Measurements from ENCODE around the gene CES2.

- TF ChIP-seq POLR2AphosphoS5 (IDR thresholded peaks at IDR 0.05; ENCODE audit: control insufficient read depth, insufficient read depth, low read depth, low read length) (no peak), ELF1 (tag; IDR thresholded peaks at IDR 0.05) (no peak), E4F1 (CRISPR knock-in tag; IDR thresholded peaks at IDR 0.05; ENCODE audit: borderline replicate concordance) (no peak), POLR2A (conservative IDR thresholded peaks at IDR 0.05) (no peak), RB1 (IDR thresholded peaks at IDR 0.05; ENCODE audit: low read depth) (no peak), TEAD4 (IDR thresholded peaks at IDR 0.05; ENCODE audit: low read length) (no peak), TEAD4 (CRISPR knock-in tag; IDR thresholded peaks at IDR 0.05; ENCODE audit: borderline replicate concordance) (no peak), EP300 (IDR thresholded peaks at IDR 0.05; ENCODE audit: low read length) (no peak), REST (IDR thresholded peaks at IDR 0.05; ENCODE audit: borderline replicate concordance) (no peak), REST (CRISPR knock-in tag; IDR thresholded peaks at IDR 0.05; ENCODE audit: low read depth) (no peak)
- TF ChIP-seq, protein P1, sequence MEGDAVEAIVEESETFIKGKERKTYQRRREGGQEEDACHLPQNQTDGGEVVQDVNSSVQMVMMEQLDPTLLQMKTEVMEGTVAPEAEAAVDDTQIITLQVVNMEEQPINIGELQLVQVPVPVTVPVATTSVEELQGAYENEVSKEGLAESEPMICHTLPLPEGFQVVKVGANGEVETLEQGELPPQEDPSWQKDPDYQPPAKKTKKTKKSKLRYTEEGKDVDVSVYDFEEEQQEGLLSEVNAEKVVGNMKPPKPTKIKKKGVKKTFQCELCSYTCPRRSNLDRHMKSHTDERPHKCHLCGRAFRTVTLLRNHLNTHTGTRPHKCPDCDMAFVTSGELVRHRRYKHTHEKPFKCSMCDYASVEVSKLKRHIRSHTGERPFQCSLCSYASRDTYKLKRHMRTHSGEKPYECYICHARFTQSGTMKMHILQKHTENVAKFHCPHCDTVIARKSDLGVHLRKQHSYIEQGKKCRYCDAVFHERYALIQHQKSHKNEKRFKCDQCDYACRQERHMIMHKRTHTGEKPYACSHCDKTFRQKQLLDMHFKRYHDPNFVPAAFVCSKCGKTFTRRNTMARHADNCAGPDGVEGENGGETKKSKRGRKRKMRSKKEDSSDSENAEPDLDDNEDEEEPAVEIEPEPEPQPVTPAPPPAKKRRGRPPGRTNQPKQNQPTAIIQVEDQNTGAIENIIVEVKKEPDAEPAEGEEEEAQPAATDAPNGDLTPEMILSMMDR (IDR thresholded peaks at IDR 0.05 in 2 of 3, conservative IDR thresholded peaks at IDR 0.05 in 1 of 3; ENCODE audit: insufficient read depth in 2 of 3, low read depth in 1 of 3, low read length in 3 of 3): no peak
These were observed 5.1 kb upstream of the CES2 start for GRCh38 chr16:66930189-66930588.
